ENCODE results near the gene DIAPH2.

GRCh38 chrX:96693407-96693806 is 8.8 kb downstream of the DIAPH2 start:
- TF ChIP-seq CTCF (IDR thresholded peaks at IDR 0.05) (no peak), POLR2A (IDR thresholded peaks at IDR 0.05) (no peak), EP300 (IDR thresholded peaks at IDR 0.05) (no peak)

Data from tibial nerve (tissue), 4 donors.